ENCODE measurements around the gene MTRF1. TPM values are rescaled to one million over a fixed set of nuclear protein-coding genes. Genes with fewer than 3 reads are reported as not detected.

Gene MTRF1
- total and polyA plus RNA-seq, 2 of the 8 experiments (the other 6 are each of a cell fraction or from before 2014, with no cell fraction given) = 8.0 to 19.2 TPM

DNA sequence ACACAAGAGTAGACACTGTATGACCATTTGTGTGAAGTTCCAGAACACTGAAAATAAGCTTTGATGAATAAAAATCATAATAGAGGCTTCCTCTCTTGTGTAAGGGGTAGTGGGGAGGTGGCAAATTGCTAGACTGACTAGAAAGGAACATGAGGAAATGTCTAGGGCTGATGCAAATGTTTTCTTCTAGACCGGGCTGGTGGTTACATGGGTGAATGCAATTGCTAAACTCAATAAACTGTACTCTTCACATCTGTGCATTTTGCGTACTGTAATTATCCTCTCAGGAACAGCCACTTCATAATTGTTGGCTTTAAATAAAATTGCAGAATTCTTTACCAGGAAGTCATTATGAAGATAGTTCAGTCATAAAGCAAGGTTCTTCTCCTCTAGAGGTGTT, 63.9 kb downstream of the MTRF1 start (continued):
- TF ChIP-seq EZH2 (IDR thresholded peaks at IDR 0.05; ENCODE audit: low read depth, low read length, severe bottlenecking) (no peak), CBX8 (IDR thresholded peaks at IDR 0.05; ENCODE audit: borderline replicate concordance, low read depth, low read length) (no peak), SRF (IDR thresholded peaks at IDR 0.05; ENCODE audit: low read depth, low read length) (no peak)
- TF ChIP-seq, protein P1, sequence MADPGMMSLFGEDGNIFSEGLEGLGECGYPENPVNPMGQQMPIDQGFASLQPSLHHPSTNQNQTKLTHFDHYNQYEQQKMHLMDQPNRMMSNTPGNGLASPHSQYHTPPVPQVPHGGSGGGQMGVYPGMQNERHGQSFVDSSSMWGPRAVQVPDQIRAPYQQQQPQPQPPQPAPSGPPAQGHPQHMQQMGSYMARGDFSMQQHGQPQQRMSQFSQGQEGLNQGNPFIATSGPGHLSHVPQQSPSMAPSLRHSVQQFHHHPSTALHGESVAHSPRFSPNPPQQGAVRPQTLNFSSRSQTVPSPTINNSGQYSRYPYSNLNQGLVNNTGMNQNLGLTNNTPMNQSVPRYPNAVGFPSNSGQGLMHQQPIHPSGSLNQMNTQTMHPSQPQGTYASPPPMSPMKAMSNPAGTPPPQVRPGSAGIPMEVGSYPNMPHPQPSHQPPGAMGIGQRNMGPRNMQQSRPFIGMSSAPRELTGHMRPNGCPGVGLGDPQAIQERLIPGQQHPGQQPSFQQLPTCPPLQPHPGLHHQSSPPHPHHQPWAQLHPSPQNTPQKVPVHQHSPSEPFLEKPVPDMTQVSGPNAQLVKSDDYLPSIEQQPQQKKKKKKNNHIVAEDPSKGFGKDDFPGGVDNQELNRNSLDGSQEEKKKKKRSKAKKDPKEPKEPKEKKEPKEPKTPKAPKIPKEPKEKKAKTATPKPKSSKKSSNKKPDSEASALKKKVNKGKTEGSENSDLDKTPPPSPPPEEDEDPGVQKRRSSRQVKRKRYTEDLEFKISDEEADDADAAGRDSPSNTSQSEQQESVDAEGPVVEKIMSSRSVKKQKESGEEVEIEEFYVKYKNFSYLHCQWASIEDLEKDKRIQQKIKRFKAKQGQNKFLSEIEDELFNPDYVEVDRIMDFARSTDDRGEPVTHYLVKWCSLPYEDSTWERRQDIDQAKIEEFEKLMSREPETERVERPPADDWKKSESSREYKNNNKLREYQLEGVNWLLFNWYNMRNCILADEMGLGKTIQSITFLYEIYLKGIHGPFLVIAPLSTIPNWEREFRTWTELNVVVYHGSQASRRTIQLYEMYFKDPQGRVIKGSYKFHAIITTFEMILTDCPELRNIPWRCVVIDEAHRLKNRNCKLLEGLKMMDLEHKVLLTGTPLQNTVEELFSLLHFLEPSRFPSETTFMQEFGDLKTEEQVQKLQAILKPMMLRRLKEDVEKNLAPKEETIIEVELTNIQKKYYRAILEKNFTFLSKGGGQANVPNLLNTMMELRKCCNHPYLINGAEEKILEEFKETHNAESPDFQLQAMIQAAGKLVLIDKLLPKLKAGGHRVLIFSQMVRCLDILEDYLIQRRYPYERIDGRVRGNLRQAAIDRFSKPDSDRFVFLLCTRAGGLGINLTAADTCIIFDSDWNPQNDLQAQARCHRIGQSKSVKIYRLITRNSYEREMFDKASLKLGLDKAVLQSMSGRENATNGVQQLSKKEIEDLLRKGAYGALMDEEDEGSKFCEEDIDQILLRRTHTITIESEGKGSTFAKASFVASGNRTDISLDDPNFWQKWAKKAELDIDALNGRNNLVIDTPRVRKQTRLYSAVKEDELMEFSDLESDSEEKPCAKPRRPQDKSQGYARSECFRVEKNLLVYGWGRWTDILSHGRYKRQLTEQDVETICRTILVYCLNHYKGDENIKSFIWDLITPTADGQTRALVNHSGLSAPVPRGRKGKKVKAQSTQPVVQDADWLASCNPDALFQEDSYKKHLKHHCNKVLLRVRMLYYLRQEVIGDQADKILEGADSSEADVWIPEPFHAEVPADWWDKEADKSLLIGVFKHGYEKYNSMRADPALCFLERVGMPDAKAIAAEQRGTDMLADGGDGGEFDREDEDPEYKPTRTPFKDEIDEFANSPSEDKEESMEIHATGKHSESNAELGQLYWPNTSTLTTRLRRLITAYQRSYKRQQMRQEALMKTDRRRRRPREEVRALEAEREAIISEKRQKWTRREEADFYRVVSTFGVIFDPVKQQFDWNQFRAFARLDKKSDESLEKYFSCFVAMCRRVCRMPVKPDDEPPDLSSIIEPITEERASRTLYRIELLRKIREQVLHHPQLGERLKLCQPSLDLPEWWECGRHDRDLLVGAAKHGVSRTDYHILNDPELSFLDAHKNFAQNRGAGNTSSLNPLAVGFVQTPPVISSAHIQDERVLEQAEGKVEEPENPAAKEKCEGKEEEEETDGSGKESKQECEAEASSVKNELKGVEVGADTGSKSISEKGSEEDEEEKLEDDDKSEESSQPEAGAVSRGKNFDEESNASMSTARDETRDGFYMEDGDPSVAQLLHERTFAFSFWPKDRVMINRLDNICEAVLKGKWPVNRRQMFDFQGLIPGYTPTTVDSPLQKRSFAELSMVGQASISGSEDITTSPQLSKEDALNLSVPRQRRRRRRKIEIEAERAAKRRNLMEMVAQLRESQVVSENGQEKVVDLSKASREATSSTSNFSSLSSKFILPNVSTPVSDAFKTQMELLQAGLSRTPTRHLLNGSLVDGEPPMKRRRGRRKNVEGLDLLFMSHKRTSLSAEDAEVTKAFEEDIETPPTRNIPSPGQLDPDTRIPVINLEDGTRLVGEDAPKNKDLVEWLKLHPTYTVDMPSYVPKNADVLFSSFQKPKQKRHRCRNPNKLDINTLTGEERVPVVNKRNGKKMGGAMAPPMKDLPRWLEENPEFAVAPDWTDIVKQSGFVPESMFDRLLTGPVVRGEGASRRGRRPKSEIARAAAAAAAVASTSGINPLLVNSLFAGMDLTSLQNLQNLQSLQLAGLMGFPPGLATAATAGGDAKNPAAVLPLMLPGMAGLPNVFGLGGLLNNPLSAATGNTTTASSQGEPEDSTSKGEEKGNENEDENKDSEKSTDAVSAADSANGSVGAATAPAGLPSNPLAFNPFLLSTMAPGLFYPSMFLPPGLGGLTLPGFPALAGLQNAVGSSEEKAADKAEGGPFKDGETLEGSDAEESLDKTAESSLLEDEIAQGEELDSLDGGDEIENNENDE (IDR thresholded peaks at IDR 0.05; ENCODE audit: insufficient replicate concordance, low read length) = no peak

Measured in H1 (cell line).